ENCODE data around the gene TLE4.

- no peak for TF ChIP-seq POLR2A (IDR thresholded peaks at IDR 0.05)
- no peak for TF ChIP-seq CTCF (IDR thresholded peaks at IDR 0.05)
- peak in 1 of 3 donors; percentile 11 for TF ChIP-seq POLR2AphosphoS5 (IDR thresholded peaks at IDR 0.05)
- no peak for TF ChIP-seq EP300 (IDR thresholded peaks at IDR 0.05)
Observed at GRCh38 chr9:79616013-79616412, 44.2 kb downstream of the TLE4 start.

Data from stomach (tissue), 4 donors.